ENCODE results near the gene ZNF536.

Gene ZNF536

DNA sequence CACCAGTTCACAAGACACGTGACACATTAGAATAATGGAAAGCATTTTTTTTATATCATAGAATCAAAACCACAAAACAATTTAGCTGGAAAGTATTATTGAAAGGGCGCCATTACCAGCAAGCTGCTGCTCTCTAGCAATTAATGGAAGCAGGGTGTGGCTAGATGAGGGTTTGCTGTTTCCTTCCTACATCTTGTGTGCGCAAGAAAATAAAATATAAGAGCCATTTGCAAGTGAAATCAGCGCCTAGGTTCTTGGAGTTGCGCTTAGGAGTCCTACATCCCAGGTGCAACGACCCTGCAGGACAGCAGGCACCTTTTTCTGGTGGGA lies 140.9 kb downstream of the ZNF536 start:
- no peak overlapping the region for H3K27ac ChIP-seq
- TF ChIP-seq, protein P1, sequence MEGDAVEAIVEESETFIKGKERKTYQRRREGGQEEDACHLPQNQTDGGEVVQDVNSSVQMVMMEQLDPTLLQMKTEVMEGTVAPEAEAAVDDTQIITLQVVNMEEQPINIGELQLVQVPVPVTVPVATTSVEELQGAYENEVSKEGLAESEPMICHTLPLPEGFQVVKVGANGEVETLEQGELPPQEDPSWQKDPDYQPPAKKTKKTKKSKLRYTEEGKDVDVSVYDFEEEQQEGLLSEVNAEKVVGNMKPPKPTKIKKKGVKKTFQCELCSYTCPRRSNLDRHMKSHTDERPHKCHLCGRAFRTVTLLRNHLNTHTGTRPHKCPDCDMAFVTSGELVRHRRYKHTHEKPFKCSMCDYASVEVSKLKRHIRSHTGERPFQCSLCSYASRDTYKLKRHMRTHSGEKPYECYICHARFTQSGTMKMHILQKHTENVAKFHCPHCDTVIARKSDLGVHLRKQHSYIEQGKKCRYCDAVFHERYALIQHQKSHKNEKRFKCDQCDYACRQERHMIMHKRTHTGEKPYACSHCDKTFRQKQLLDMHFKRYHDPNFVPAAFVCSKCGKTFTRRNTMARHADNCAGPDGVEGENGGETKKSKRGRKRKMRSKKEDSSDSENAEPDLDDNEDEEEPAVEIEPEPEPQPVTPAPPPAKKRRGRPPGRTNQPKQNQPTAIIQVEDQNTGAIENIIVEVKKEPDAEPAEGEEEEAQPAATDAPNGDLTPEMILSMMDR (IDR thresholded peaks at IDR 0.05), result no peak
- no peak for TF ChIP-seq ZFX (IDR thresholded peaks at IDR 0.05; ENCODE audit: borderline replicate concordance)

DNA sequence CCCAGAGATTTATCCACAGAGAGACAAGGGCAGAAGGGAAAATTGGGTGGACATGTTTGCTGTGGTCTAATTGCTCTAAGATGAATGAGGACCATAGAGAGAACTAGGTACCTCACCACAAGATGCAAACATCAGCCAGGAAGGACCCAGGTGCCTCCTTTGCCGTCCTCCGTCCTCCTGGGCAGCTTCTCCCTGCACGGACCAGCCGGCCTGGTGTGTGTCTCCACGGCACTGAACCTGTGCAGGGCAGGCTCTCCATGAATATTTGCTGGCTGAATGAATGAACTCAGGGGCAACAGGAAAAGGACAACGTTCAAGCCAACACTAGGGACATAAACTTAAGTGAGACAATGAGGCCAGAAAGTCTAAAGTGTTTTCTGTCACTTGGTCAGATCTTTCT lies 143.9 kb downstream of the ZNF536 start:
- TF ChIP-seq ZFX (IDR thresholded peaks at IDR 0.05; ENCODE audit: borderline replicate concordance), result no peak
- TF ChIP-seq, protein P1 (IDR thresholded peaks at IDR 0.05), result no peak
- H3K27ac ChIP-seq, result no peak overlapping the region

DNA sequence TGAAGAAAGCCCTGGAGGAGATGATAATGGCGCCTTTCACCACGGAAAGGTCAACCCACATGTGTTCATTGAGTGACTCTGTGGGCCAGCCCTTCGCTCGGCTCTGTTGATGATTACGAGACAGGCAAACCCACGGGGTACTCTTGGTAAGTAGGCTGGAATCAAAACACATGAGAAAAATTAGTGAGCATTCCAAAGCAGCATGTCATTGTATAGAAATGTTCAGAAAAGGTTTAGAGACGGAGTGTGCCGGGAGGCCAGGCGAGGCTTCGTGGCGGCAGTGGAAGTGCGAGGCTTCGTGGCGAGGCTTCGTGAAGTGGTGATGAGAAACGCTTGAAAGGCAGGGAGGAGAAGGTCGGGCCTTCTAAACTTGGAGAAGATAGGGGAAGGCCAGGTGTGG lies 144.3 kb downstream of the ZNF536 start:
- no peak overlapping the region for H3K27ac ChIP-seq
- no peak for TF ChIP-seq ZFX (IDR thresholded peaks at IDR 0.05; ENCODE audit: borderline replicate concordance)
- TF ChIP-seq, protein P1 (IDR thresholded peaks at IDR 0.05), result no peak

DNA sequence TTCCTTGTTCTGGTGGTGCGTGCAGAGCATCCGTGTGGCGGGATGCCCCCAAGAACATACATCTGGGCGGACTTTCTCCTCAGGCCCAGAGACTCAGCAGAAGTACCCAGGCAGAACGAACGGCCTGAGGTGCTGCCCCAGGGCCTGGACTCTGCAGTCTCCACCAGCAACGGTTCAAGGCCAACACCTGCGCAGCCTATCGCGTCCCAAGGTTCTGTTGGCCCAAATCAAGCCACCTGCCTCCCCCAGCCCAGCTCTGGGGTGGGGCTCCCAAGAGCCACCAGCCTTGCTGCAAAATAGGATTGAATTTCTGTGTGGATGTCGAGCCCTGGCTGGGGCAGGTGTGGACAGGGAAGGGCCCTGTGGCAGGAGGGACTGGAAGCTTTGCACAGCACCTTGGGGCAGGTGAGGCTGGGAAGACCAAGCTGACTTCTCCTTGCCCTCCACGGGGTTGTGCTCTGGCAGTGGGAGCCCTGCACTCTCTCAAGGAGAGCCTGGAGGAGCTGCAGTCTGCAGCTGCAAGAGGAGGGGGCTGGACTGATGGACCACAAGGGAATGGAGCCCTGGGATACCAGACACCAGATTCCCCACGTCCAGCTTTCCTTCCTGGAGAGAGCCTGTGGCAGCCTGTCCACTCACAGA lies 146.9 kb downstream of the ZNF536 start:
- TF ChIP-seq ZFX (IDR thresholded peaks at IDR 0.05; ENCODE audit: borderline replicate concordance), result no peak
- TF ChIP-seq, protein P1 (IDR thresholded peaks at IDR 0.05), result no peak

DNA sequence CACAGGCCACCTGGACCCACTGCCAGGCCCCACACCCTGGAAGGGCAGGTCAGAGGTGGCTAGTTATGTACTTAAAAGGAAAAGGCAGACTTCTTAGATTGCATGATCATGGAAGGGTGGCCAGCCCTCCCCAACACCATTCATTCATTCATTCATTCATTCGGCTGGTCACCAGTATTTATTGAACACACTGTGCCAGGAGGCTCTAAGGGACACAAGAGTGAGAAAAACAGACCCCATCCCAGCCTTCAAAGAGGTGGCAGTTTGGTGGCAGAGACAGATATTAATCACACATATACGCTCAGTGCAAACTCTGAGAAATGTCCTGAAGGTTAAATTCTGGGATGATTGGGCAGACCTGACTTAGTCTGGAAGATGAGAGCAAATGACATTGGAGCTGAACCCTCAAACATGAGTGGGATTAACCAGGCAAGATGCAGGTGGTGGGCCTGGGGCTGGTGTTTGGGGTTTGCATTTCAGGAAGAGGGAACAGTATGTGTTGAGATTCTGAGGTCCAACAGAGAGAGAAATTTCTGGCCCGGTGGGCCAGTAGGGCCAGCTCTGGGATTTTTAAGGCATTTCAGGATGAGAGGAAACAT lies 147.5 kb downstream of the ZNF536 start:
- H3K27ac ChIP-seq, result no peak overlapping the region
- TF ChIP-seq ZFX (IDR thresholded peaks at IDR 0.05; ENCODE audit: borderline replicate concordance), result no peak
- TF ChIP-seq, protein P1 (IDR thresholded peaks at IDR 0.05), result no peak

More for the DNA sequence above, 146.9 kb downstream of the ZNF536 start:
- H3K27ac ChIP-seq, result no peak overlapping the region

DNA sequence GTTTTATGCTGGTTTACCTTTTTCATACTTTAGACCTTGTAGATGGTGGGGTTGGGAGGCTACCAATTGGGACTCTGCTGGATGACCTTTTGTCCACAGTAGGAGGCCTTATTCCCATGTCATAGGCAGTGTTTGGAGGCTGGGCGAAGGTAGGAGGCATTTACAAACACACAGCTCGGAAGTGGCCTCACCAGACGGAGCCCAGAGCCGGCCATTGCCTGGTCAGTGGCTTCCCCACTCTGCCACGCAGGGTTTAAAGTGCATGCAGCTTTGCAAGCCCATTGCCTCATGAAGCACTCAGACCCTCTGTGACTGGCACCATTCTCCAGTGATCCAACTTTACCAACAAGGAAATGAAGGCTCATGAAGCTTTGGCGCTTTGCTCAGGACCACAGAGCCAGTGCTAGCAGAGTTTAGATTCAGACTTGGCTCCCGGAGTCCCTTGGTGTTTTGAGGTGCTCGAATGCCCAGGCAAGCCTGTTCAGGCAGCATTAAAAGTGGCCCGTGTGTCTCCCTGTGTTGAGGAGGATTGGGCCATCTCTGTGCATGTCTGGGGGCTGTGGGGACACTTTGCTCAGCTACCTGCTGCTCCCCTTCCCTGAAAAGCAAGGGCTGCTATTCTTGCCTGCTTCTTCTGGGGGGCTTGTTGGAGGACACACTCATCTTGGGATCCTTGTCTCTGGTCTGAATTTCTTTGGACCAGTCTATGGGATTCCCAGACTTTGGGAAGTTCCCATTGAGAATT lies 148.7 kb downstream of the ZNF536 start:
- H3K27ac ChIP-seq, result no peak overlapping the region
- TF ChIP-seq, protein P1 (IDR thresholded peaks at IDR 0.05), result no peak
- no peak for TF ChIP-seq ZFX (IDR thresholded peaks at IDR 0.05; ENCODE audit: borderline replicate concordance)

DNA sequence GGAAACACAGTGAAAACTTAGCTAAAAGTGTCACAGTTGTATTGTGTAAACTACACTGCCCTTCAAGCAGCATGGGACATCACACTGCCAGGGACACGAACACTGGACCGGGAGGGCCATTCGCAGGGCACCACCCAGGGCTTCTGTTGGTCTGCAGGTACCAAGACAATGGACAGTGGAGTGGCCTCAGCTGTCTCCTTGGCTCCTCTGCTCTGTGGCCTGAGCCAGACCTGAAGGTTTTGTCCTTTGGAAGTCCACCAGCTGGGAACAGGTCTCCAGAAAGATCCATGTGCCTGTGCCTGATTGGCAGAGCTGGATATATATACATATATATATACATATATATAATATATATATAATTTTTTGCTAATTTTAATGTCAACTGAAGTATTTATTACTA lies 149.8 kb downstream of the ZNF536 start:
- no peak overlapping the region for H3K27ac ChIP-seq
- TF ChIP-seq ZFX (IDR thresholded peaks at IDR 0.05; ENCODE audit: borderline replicate concordance), result no peak
- TF ChIP-seq, protein P1 (IDR thresholded peaks at IDR 0.05), result no peak
